Measurements from ENCODE around the gene CABP7.

DNA sequence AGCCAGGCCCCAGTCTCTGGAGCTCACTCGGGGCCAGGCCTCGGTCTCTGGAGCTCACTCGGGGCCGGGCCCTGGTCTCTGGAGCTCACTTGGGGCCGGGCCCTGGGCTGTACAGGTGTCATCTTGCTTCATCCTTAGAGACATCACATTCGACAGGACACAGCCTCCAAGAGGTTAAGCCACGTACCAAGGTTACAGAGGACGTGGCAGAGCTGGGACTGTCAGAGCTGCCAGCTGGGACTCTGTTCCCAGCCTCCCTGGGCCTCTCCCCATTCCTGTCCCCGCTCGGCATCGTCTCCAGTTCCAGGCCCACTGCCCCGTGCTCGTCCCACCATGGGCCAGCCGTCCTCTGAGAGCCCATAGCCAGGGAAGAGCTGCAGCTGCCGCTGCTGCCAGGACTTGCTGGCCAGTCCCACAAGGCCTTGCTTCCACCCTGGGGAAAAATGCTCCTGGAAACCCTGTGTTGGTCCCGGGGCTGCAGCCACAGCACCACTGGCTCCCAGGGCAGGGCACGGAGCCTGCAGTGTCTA lies 19.6 kb downstream of the CABP7 start:
- TF ChIP-seq, protein P1, sequence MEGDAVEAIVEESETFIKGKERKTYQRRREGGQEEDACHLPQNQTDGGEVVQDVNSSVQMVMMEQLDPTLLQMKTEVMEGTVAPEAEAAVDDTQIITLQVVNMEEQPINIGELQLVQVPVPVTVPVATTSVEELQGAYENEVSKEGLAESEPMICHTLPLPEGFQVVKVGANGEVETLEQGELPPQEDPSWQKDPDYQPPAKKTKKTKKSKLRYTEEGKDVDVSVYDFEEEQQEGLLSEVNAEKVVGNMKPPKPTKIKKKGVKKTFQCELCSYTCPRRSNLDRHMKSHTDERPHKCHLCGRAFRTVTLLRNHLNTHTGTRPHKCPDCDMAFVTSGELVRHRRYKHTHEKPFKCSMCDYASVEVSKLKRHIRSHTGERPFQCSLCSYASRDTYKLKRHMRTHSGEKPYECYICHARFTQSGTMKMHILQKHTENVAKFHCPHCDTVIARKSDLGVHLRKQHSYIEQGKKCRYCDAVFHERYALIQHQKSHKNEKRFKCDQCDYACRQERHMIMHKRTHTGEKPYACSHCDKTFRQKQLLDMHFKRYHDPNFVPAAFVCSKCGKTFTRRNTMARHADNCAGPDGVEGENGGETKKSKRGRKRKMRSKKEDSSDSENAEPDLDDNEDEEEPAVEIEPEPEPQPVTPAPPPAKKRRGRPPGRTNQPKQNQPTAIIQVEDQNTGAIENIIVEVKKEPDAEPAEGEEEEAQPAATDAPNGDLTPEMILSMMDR (conservative IDR thresholded peaks at IDR 0.05; ENCODE audit: low read depth in 2 of 2): no peak
- TF ChIP-seq, protein P2, sequence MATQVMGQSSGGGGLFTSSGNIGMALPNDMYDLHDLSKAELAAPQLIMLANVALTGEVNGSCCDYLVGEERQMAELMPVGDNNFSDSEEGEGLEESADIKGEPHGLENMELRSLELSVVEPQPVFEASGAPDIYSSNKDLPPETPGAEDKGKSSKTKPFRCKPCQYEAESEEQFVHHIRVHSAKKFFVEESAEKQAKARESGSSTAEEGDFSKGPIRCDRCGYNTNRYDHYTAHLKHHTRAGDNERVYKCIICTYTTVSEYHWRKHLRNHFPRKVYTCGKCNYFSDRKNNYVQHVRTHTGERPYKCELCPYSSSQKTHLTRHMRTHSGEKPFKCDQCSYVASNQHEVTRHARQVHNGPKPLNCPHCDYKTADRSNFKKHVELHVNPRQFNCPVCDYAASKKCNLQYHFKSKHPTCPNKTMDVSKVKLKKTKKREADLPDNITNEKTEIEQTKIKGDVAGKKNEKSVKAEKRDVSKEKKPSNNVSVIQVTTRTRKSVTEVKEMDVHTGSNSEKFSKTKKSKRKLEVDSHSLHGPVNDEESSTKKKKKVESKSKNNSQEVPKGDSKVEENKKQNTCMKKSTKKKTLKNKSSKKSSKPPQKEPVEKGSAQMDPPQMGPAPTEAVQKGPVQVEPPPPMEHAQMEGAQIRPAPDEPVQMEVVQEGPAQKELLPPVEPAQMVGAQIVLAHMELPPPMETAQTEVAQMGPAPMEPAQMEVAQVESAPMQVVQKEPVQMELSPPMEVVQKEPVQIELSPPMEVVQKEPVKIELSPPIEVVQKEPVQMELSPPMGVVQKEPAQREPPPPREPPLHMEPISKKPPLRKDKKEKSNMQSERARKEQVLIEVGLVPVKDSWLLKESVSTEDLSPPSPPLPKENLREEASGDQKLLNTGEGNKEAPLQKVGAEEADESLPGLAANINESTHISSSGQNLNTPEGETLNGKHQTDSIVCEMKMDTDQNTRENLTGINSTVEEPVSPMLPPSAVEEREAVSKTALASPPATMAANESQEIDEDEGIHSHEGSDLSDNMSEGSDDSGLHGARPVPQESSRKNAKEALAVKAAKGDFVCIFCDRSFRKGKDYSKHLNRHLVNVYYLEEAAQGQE (IDR thresholded peaks at IDR 0.05; ENCODE audit: unreplicated experiment): no peak
- TF ChIP-seq EZH2 (IDR thresholded peaks at IDR 0.05; ENCODE audit: low read depth, unreplicated experiment) (no peak), POLR2AphosphoS5 (IDR thresholded peaks at IDR 0.05; ENCODE audit: low read depth) (no peak), EZH2phosphoT487 (IDR thresholded peaks at IDR 0.05; ENCODE audit: unreplicated experiment) (no peak), CREB1 (CRISPR knock-in tag; IDR thresholded peaks at IDR 0.05; ENCODE audit: low read depth) (no peak), JUNB (IDR thresholded peaks at IDR 0.05; ENCODE audit: unreplicated experiment) (no peak)
